ENCODE results near the gene DUS1L.

Gene DUS1L

DNA sequence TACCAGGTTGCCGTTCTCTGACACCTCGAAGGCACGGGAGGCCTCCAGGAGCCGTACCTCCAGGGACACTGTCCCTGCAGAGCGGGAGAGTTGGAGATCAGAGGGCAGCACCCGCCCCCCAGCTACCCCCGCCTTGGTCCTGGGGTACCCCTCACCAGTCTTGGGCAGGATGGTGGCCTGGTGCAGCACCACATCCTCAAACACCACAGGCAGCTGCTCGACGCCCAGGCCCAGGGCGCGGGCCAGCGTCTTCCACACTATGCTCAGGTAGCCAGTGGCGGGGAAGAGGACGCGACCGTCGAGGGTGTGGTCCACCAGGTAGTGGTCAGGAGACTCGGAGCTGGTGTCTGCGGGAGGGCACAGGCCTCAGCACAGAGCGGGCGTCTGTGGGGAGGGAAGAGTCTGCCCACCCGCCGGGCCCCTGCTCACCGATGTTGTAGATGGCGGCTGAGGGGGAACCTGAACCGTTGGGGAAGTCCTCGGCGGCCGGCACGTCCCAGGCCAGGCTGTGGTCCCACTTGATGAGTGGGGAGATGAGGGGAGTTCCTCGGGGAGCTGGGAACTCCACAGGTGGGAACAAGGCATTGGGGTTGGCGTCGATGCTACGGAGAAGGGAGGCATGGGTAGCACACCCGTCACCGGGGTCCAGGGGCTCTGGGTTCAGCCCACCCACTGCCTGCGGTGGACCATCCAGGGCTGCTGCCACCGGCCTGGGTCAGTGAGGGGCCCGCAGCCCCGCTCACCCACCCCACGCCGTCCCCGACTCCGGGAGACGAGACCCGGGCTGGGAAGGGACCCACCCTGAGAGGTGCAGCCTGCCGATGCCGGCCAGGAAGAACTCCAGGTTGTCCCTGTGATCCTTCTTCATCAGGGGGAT is 22.6 kb upstream of the DUS1L start:
- DNase-seq = no peak

DNA sequence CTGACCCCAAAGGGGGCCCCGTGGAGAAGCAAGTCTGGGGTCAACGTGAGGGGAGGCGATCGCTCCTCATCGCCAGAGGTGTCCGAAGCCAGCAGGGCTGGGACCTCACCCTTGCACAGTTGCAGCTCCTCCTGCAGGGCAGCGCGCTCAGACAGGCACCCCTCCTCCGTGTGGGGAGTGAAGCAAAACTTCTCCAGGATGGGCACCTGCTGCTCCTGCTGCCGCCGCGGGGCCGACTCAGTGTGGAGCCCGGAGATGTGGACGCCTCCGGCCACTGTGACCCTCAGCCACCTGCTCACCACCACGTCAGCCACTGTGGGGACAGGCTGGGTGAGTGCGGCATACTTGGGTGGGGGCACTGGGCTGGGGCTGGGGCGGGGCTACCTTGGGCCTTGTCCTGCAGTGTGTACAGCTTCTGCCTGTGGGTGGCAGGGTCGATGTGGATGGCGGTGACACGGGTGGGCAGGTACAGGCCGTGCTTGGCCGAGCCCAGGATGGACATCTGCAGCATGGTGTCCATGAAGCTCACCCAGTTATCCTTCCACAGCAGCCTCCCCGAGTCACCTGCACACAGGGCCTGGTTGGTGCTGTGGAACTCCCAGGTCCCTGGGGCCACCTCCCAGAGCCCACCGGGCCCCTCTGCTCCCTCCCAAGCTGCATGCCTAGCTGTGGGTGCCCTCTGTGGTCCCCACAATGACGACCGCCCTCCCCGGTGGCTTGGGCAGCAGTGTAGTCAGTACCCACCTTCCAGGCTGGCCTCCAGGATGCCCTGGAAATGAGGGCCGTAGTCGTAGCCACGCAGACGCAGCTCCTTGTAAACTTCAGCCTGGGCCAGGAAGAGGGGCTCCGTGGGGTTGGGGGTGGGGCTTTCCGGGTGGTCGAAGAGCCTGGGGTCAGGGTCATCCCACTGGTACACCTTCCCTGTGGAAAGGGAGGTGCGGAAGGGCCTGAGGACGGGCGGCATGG is 21.6 kb upstream of the DUS1L start:
- no peak for DNase-seq

DNA sequence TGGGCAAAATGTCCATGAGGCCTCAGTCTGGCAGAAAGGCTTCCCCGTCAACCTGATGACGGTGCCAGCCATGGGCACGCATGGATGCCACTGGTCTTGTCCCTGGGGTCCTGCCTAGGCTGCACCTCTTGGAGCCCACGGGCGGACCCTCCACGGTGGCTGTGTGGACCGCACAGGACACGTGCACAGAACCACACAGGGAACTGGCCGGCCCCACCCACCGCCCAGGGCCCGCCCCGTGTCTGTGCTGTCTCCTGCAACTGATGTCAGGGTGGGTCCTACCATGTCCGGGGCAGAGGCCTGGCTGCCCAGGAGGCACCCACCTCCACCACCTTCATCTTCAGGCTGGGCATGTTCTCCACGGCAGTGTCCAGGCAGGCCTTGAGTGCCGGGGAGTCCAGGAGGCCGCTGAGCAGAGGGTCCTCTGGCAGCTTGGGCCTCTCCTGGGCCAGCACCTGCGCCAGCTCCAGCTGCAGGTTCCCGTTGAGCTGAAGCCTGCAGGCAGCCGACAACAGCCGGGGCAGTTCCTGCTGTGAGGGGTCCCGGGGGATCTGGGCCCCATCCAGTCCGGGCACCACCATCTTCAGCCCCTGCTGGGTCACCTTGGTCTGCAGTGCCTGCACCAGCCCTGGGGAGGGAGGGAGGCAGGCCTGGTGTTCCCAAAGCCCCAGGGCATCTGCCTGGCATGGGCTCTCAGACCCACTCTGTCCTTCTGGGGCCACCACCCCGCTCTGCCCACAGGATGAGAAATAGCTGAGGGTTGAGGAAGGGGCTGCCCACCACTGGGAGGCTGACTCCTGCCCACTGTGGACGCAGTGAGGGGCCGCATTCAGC is 20.5 kb upstream of the DUS1L start:
- DNase-seq = no peak

DNA sequence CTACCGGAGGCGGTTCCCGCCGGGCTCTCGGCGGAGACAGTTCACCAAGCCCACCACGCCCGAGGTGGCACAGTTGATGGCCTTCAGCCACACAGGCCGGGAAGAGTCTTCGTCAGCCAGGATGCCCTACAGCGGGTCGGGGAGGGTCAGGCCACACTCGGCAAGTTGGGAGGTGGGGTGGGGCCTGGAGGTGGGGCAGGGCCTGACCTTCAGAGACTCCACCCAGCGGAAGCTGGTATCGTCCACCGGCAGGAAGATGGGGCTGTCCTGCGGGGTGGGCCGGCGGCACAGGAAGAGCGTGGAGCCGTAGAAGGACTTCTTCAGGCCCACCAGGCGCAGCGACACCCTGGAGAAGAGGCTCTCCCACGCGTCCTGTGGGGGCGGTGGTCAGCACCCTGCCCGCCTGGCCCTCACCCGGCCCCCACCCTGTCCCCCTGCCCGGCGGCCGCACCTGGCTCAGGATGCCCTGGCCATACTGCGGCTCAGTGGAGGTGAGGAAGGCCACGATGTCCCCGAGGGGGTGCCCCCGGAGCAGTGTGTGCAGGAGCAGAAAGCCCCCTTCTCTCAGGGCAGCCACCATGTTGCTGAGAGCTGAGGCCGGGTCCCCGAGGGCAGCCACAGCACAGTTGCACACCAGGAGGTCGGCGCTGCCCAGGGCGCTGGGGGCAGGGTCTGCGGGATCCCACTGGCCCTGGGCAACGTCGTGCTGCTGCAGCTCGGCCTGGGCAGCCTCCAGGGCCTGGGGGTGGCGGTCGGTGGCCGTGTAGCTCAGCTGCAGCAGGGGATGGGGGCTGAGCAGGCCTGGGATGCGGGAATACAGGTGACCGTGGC is 19.6 kb upstream of the DUS1L start:
- DNase-seq = no peak

DNA sequence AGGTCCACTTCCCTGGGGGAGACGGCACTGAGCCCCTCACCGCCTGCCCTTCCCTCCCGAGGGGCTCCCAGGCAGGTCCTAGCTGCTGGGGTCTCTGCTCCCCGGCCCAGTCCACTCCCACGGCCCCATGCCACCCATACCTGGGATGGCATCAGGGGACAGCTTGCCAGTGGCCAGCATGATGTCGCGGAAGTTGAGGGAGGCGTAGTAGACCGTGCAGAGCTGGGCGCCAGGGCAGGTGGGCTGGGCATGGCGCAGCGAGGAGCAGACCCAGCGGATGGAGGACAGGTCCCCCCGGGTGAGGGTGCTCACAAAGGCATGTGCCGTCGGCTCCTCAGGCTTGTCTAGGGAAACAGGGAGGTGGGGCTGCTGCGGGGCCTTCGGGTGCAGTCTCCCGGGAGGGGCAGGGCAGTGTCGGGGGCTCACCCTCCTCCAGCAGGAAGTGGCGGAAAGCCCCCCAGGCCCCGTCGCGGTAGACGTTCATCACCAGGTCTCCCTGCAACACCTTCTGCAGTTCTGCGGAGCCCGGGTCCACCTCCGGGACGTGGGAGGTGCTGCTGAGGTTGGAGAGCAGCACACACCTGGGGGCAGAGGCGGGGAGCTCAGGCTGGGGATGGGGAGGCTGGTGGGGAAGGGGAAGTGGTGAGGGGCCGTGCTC is 18.9 kb upstream of the DUS1L start:
- no peak for DNase-seq

- DNase-seq = no peak
Measured at GRCh38 chr17:82083533-82084359, 18.1 kb upstream of the DUS1L start.

DNA sequence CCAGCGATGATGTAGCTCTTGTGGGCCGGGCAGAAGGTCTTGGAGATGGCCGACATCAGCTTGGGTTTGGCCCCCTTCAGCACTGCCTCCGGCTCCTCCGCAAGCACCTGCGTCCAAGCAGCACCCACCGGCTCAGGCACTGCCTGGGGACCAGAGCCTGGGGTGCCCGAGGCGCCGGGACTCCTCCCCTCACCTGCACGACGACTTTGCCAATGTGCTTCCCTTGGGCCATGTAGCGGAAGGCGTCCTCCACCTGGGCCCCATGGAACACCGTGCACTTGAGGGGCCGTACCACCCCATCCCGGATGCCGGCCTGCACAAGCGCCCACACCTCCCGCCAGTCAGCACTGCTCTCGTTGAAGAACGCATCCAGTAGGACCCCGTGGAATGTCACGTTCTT is 17.4 kb upstream of the DUS1L start:
- no peak for DNase-seq

DNA sequence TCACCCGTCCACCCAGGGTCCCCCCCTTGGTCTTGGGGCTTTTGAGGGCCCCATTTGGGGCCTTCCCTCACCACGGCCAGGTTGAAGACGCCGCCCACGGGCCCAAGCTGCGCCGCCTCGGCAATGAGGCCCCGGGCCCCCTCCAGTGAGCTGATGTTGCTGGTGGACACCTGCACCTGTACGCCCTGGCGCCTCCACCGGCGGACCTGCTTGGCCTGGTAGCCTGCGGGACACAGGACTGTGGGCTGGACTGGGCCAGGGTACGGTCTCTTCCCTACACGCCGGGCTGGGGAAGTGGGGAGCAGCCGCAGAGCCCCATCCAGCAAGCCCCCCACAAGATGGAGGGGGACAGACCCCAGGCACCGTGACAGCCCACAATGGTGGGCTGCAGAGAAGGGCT is 16.9 kb upstream of the DUS1L start:
- no peak for DNase-seq

DNA sequence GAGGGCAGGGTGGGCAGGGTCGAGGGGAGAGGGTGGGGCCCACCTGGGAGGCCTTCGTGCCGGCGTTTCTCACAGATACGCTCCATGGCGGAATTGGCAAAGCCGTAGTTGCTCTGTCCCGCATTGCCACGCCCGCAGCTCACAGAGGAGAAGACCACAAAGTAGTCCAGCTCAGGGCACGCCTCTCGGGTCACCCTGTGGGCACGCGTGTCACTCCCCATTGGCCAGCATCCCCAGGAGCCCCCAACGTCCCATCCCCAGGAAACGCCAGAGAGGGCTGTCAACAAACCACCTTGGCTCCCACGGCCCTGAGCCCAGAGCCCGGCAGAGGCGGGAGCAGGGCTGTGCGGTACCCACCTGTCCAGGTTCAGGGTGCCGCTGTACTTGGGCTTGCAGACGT is 16.4 kb upstream of the DUS1L start:
- DNase-seq = no peak

GRCh38 chr17:82081546-82081945 is 15.9 kb upstream of the DUS1L start:
- DNase-seq = no peak

GRCh38 chr17:82080789-82081464 is 15.3 kb upstream of the DUS1L start:
- DNase-seq = no peak

- DNase-seq = no peak
Measured at GRCh38 chr17:82080048-82080788, 14.6 kb upstream of the DUS1L start.

DNA sequence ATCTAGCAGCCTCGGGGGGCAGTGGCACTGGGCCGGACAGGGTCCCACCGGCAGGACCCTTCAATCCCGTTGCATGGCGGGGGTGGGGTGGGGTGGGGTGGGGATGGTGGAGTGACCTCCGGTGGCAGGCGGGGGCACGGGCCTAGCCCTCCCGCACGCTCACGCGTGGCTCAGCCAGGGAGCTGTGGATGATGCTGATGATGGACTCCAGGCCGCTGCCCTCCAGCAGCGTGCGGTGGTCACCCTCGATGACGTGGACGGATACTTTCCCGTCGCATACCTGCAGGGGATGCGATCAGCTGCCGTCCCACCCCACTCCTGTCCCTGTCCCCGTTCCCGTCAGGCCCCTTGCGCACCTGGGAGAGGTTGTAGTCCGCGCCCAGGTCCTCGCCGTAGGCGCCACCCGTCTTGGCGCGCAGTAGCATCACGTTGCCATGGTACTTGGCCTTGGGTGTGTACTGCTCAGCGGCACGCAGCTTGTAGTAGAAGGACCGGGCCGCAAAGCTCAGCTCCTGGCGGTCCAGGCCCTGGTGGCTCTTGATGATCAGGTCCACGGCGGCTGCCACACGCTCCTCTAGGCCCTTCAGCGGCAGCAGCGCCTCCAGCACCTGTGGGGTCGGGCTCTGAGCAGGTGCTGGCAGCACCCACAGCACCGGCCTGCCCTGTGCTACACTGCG is 13.5 kb upstream of the DUS1L start:
- DNase-seq = no peak

- DNase-seq = no peak
Measured at GRCh38 chr17:82078433-82078832, 12.8 kb upstream of the DUS1L start.

DNA sequence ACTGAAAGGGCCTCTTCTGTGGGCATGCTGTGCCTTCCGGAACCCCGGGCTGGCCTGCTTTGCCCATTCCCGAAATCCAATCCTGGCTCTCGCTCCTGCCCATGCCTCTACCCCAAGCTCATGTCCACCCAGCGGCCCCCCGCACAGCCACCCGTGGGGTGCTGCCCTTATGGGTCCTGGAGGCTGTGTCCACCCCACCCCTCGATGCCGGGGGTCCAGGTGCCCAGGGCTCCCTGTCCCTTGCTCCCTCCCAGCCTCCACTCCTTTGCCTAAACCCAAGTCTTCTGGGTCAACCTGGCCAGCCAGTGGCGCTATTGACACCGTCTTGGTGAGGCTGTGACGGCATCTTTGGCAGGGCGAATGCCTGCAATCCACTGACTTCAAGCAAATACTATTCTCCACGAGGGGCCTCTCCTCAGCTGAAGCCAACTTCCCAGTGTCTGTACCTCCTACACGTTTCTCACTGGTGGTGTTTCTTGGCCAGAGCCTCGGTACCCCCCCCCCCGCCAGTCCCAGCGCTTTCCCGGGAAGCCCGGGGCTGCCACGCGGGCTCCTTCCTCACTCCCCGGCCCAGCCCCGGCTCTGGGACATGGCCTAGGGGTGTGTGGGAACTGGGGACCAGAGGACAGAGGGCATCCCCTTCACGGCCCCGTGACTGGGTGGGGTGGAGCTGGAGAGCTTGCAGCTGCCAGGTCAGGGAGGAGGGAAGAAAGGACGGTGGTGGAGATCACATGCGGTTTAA is 12.2 kb upstream of the DUS1L start:
- DNase-seq = no peak

DNA sequence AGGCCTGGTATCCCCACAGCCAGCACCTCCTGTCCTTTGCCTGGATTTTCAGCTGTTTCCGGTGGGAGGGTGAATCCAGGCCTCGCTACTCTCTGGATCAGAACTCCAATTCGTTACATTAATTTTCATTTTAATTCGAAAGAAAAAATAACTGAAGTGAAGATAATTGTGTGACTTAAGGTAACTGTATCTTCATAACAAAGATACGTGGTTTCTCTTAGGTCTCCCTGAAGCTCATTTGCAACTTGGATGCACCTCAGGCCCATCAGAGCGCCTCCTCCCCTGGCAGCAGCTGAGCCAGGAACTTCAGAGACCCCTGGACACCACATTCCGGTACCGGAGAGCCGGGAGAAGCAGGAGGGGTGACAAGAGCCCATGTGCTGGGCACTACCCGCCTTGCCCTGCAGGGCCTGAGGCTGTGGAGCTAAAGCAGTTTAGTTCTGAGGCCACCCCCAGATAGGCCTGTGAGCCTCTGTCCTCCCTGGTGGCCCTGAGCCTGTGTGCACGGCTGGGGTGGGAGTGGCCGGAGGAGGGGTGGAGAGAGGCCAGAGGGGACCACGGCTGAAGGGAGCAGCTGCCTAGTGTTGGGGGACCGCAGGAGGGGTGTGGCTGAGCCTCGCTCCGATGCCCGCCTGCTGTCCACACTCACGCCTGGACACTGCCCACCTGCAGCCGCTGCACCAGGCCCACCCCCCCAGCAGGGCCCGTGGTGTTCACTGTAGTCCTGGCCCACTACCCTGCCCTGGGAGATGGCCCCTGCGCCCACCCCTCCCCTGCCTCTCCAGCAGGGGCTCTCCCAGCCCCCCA is 11.4 kb upstream of the DUS1L start:
- DNase-seq = no peak

Data from NCI-H1092 treated with DMSO at 0.1 percent for 48 hours (cell line).